ENCODE results near the gene AP3B1. TPM values are rescaled to one million over a fixed set of nuclear protein-coding genes. Genes with fewer than 3 reads are reported as not detected.

AP3B1 gene
- total RNA-seq, 3 donors from 2014 or later: 38.5 to 55.6 (median 52.1) TPM

DNA sequence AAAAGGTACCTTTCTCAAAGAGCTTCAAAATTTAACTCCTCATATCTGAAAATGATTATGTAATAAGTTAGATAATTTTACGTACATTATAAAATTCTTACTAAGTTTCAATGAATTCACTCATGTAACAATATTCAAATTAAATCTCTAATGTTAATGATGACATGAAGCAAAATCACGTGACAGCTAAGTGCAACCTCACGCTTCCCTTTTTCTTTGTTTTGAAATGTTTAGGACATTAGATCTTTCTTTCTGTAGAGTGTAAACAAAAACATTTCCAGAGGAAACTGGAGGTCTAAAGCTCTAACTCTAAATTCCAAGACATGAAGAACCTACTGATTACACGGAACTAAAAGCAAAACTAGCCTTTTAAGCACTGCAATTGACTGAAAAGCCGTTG is 291.0 kb downstream of the AP3B1 start:
- Histone ChIP-seq H3K9me3 (no peaks in the 10 kb centered on the region), H3K4me3 (no peak overlapping the region), H3K4me1 (ENCODE audit: low read depth) (no peaks in the 10 kb centered on the region), H3K36me3 (ENCODE audit: low read depth) (no peaks in the 10 kb centered on the region)
- ATAC-seq (no peak), DNase-seq (no peak)
- intact Hi-C loops (cut with DNase I, micrococcal nuclease): no loop called here
- TF ChIP-seq, protein P1, sequence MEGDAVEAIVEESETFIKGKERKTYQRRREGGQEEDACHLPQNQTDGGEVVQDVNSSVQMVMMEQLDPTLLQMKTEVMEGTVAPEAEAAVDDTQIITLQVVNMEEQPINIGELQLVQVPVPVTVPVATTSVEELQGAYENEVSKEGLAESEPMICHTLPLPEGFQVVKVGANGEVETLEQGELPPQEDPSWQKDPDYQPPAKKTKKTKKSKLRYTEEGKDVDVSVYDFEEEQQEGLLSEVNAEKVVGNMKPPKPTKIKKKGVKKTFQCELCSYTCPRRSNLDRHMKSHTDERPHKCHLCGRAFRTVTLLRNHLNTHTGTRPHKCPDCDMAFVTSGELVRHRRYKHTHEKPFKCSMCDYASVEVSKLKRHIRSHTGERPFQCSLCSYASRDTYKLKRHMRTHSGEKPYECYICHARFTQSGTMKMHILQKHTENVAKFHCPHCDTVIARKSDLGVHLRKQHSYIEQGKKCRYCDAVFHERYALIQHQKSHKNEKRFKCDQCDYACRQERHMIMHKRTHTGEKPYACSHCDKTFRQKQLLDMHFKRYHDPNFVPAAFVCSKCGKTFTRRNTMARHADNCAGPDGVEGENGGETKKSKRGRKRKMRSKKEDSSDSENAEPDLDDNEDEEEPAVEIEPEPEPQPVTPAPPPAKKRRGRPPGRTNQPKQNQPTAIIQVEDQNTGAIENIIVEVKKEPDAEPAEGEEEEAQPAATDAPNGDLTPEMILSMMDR (IDR thresholded peaks at IDR 0.05): no peak

DNA sequence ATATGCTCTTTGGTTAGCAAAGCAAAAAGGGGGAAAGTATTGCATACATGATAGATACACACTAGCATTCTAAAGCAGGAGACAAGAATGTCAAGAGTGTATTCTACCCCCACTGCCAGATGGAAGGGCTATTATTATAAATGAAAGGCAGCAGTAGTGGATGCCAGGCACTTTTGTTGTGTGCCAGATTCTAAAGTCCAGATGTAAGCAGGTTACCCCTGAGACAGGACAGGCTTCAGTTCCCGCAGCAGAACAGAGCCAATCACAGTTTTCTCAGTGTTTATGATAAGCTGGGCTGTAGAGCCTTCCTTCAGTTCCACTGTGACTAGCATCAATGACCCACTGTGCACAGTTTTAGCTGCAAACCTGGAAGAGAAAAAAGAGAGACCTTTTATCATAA is 291.8 kb downstream of the AP3B1 start:
- no peak for ATAC-seq
- H3K4me3 ChIP-seq: no peak overlapping the region
- intact Hi-C loops (cut with DNase I, micrococcal nuclease): no loop called here
- H3K4me1 ChIP-seq (ENCODE audit: low read depth): no peaks in the 10 kb centered on the region
- H3K36me3 ChIP-seq (ENCODE audit: low read depth): no peaks in the 10 kb centered on the region
- TF ChIP-seq, protein P1 (IDR thresholded peaks at IDR 0.05): no peak
- H3K9me3 ChIP-seq: no peaks in the 10 kb centered on the region
- DNase-seq: no peak

DNA sequence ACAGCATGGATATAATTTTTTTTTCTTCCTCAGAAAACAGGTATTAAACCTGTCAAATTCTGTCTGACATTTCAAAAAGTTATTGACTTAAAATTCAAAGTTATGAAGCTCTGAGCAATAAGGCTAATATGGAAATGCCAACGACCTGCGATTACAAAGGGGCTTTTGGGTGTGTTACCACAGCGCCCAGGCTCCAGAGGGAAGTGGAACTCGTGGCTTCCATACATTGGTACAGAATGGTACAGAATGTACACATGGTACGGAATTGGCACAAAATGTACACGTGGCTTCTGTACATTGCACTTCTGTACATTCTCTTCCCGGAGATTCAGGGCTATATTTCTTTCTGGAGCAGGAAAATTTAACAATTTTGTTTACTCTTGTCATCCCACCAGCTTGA is 293.3 kb downstream of the AP3B1 start:
- Histone ChIP-seq H3K4me1 (ENCODE audit: low read depth) (no peaks in the 10 kb centered on the region), H3K9me3 (no peaks in the 10 kb centered on the region), H3K4me3 (no peak overlapping the region), H3K36me3 (ENCODE audit: low read depth) (no peaks in the 10 kb centered on the region)
- DNase-seq: no peak
- intact Hi-C loops (cut with DNase I, micrococcal nuclease): no loop called here
- TF ChIP-seq, protein P1 (IDR thresholded peaks at IDR 0.05): no peak
- no peak for ATAC-seq

DNA sequence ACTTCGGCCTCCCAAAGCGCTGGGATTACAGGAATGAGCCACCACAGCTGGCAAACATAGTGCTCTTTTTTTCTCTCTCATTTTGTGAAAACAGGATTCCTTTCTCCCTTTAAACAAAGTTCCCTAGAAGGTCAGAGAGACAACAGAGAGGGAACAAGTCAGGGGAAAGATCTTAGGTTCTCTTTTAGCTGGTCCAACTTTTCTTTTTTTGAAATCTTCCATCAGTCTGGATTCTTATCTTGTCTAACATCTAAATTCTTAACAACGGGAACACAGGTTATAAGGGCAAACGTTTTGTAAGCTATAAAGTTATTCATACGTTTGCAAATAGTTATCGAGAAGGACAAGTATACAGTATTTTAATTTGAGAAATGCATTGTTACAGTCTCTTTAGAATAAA is 294.3 kb downstream of the AP3B1 start:
- Histone ChIP-seq H3K9me3 (no peaks in the 10 kb centered on the region), H3K36me3 (ENCODE audit: low read depth) (no peaks in the 10 kb centered on the region), H3K4me3 (no peak overlapping the region), H3K4me1 (ENCODE audit: low read depth) (no peaks in the 10 kb centered on the region)
- no peak for DNase-seq
- no peak for ATAC-seq
- intact Hi-C loops (cut with DNase I, micrococcal nuclease): no loop called here
- TF ChIP-seq, protein P1 (IDR thresholded peaks at IDR 0.05): no peak

DNA sequence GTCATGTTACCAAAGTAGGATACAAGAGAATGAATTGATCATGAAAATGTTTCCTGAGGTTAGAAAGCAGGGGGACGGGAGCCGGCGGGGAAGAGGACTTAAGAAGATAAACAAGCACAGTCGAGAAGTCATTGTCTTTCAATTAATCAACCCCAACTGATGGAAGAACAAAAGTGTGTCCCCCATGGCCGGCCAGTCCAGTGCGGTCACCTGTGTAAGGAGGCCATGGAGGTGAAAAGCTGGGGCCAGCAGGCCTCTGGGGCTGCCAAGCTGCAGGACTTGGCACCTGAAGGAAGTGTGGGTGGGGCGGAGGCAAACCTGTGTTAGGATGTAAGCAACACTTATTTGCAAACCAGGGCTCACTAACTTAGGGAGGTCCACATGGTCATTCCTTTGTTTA is 295.1 kb downstream of the AP3B1 start:
- DNase-seq: no peak
- Histone ChIP-seq H3K4me3 (no peak overlapping the region), H3K9me3 (no peaks in the 10 kb centered on the region), H3K4me1 (ENCODE audit: low read depth) (peaks cover 1% of the 10 kb centered on the region), H3K36me3 (ENCODE audit: low read depth) (no peaks in the 10 kb centered on the region)
- intact Hi-C loops (cut with DNase I, micrococcal nuclease): no loop called here
- TF ChIP-seq, protein P1 (IDR thresholded peaks at IDR 0.05): no peak
- ATAC-seq: no peak

DNA sequence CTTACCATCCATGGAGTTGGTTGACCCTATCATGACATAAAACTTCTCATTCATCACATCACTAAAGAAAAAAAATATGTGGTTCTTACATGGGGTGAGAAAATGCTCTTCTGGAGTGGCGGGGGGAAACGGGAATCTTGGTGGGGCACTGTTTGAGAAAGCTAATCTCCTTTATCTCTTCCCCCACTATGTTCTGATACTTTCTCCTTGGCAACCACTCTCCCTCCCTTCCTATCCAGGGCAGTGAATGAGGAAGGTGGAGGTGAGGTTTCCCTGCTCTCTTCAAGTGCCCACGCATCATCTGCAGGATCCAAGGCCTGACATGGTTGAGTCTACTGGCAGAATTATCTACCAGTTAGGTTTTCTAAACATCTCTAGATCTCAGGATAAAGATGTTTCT is 297.6 kb downstream of the AP3B1 start:
- DNase-seq (no peak), ATAC-seq (no peak)
- H3K9me3 ChIP-seq: no peaks in the 10 kb centered on the region
- intact Hi-C loops (cut with DNase I, micrococcal nuclease): no loop called here
- H3K4me3 ChIP-seq: no peak overlapping the region
- H3K36me3 ChIP-seq (ENCODE audit: low read depth): no peaks in the 10 kb centered on the region
- peaks cover 3% of the 10 kb centered on the region for H3K4me1 ChIP-seq (ENCODE audit: low read depth)
- TF ChIP-seq, protein P1 (IDR thresholded peaks at IDR 0.05): no peak
